Sigmoid colon (tissue), 7 donors: Measurements from ENCODE around the gene TMEM63B. TPM values are rescaled to one million over a fixed set of nuclear protein-coding genes. Genes with fewer than 3 reads are reported as not detected.

ENCODE experiments used
- DNase-seq: peaks from one replicate; pipeline ENCODE4 v3.0.0-alpha.2; 2019
- H3K27ac ChIP-seq, 4 donors: fragments of 200-600 bp; sonication (generic); one replicate each; pipeline ENCODE4 v1.5.1; 2016 to 2019; ENCODE audit warnings: mild to moderate bottlenecking in 1 of 4
- H3K27me3 ChIP-seq, 3 donors: fragments of 200-600 bp; sonication (generic); one replicate each; pipeline ENCODE4 v1.5.1; 2019; ENCODE audit warnings: mild to moderate bottlenecking in 1 of 3
- H3K36me3 ChIP-seq, 4 donors: fragments of 200-600 bp; sonication (generic); one replicate each; pipeline ENCODE4 v1.5.1; 2016 to 2019
- H3K4me1 ChIP-seq, 4 donors: fragments of 200-600 bp; sonication (generic); one replicate each; pipeline ENCODE4 v1.5.1; 2017 to 2019
- H3K4me3 ChIP-seq, 4 donors: fragments of 200-600 bp; sonication (generic); one replicate each; pipeline ENCODE4 v1.5.1; 2017 to 2019; ENCODE audit warnings: mild to moderate bottlenecking in 2 of 4, moderate library complexity in 1 of 4
- H3K9me3 ChIP-seq, 4 donors: fragments of 200-600 bp in 3 of 4; sonication (generic) in 3 of 4; one replicate each; pipeline versions ENCODE4 v1.5.1 to v1.6.1; 2013 to 2019
- EP300 ChIP-seq, 4 donors: sonication (generic); formaldehyde crosslinking; IDR thresholded peaks; one replicate each; pipeline ENCODE4 v1.6.1; 2017; ENCODE audit warnings: antibody characterized with exemption in 4 of 4
- POLR2A ChIP-seq, 2 donors: fragments of 450-650 bp; IDR thresholded peaks; one replicate each; pipeline ENCODE4 v1.6.1; 2016; ENCODE audit warnings: antibody characterized with exemption in 2 of 2, mild to moderate bottlenecking in 2 of 2, moderate library complexity in 2 of 2
- POLR2AphosphoS5 ChIP-seq, 4 donors: sonication (generic); formaldehyde crosslinking; IDR thresholded peaks; one replicate each; pipeline ENCODE4 v1.6.1; 2017; ENCODE audit warnings: antibody characterized with exemption in 4 of 4
- WGBS, 2 donors: extraction: QIAGEN DNeasy Blood & Tissue Kit; methylation state at CpG; one replicate each; pipeline ENCODE4 v1.1.7; 2013; 5-methylcytosine and 5-hydroxymethylcytosine counted together
- intact Hi-C: fragments of 100-400 bp; cut with DNase I; formaldehyde crosslinking; loops from one replicate; pipeline ENCODE4 v1.15.1; 2023
- polyA plus RNA-seq, 3 donors: library from polyadenylated mRNA; stranded (reverse); fragments of 200-250 nt; gene quantifications; one replicate each; pipeline ENCODE4 v1.2.3, GENCODE V29; 2013
- total RNA-seq, 4 donors: library from RNA; depleted of rRNA; stranded (reverse); fragments of >200 nt; gene quantifications; one replicate each; pipeline ENCODE4 v1.1.0, GENCODE V29; 2016
- TF ChIP-seq, protein P1 (sequence below), 4 experiments: fragments of 450-650 bp in 3 of 4; fragments of 200-600 bp in 1 of 4; IDR thresholded peaks; one replicate each; pipeline ENCODE4 v1.5.1; 2016 to 2019; ENCODE audit warnings: antibody characterized with exemption in 4 of 4, mild to moderate bottlenecking in 3 of 4, moderate library complexity in 2 of 4
- donor health status: healthy with polysubstance abuse.
- donor health status: Bipolar disorder and iron deficiency.
- donor health status: healthy.

The TMEM63B gene
- total and polyA plus RNA-seq, 7 donors, result 9.0 to 48.5 (median 14.6) TPM

DNA sequence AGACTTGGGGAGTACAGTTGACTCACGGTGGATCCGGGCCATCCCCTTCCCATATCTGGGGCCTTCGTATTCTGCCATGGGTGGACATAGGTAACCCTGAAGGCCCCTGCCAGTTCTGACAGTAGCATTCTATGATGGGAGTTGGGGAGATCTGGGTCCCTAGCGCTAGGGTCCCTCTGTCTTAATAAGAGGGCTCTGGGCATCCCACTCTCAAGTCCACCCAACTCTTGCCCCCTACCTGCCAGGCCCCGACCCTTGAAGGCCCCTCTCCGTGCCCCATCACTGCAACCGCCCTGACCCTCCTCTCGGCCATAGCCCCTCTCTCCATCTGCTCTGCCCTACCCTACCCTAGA lies 24.7 kb downstream of the TMEM63B start:
- no peaks in the 10 kb centered on the region for H3K27me3 ChIP-seq
- no peak overlapping the region for H3K4me3 ChIP-seq
- WGBS, 2 donors, result 54 to 55% methylated on average over 8 of the region's 8 CpGs
- no peak for TF ChIP-seq POLR2AphosphoS5 (IDR thresholded peaks at IDR 0.05)
- TF ChIP-seq, protein P1, sequence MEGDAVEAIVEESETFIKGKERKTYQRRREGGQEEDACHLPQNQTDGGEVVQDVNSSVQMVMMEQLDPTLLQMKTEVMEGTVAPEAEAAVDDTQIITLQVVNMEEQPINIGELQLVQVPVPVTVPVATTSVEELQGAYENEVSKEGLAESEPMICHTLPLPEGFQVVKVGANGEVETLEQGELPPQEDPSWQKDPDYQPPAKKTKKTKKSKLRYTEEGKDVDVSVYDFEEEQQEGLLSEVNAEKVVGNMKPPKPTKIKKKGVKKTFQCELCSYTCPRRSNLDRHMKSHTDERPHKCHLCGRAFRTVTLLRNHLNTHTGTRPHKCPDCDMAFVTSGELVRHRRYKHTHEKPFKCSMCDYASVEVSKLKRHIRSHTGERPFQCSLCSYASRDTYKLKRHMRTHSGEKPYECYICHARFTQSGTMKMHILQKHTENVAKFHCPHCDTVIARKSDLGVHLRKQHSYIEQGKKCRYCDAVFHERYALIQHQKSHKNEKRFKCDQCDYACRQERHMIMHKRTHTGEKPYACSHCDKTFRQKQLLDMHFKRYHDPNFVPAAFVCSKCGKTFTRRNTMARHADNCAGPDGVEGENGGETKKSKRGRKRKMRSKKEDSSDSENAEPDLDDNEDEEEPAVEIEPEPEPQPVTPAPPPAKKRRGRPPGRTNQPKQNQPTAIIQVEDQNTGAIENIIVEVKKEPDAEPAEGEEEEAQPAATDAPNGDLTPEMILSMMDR (IDR thresholded peaks at IDR 0.05), result peak in 1 of 4 experiments; percentile 30
- peaks cover 0 to 7% (median 2%) of the 10 kb centered on the region in 4 donors for H3K4me1 ChIP-seq
- DNase-seq, result no peak
- peaks cover 0 to 35% (median 21%) of the 10 kb centered on the region in 4 donors for H3K36me3 ChIP-seq
- no peaks in the 10 kb centered on the region for H3K9me3 ChIP-seq
- H3K27ac ChIP-seq, result no peak overlapping the region
- intact Hi-C loops, result loop anchor here (1.0 kb wide), 1 partner anchor 56 kb away; no protein-coding TSS in a partner anchor

DNA sequence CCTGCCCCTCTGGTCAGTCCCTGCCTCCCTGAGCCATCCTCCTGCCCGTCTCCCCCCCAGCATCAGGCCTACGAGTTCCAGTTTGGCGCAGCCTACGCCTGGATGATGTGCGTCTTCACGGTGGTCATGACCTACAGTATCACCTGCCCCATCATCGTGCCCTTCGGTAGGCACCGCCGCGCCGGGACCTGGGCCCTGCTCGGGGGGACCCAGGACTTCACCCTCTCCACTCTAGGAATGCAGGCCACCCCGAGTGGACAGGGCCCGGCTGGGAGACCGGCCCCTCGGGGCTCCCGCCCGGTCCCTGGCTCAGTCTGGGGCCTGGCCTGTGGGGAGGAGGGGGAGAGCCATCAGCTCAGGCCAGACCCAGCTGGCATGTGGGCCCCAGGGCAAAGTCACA lies 25.2 kb downstream of the TMEM63B start:
- intact Hi-C loops, result loop anchor here (1.0 kb wide), 1 partner anchor 56 kb away; no protein-coding TSS in a partner anchor
- H3K27me3 ChIP-seq, result no peaks in the 10 kb centered on the region
- H3K4me3 ChIP-seq, result no peak overlapping the region
- DNase-seq, result peak; percentile 57
- peaks cover 0 to 7% (median 2%) of the 10 kb centered on the region in 4 donors for H3K4me1 ChIP-seq
- peaks cover 0 to 30% (median 17%) of the 10 kb centered on the region in 4 donors for H3K36me3 ChIP-seq
- no peak overlapping the region for H3K27ac ChIP-seq
- no peaks in the 10 kb centered on the region for H3K9me3 ChIP-seq
- TF ChIP-seq POLR2A (IDR thresholded peaks at IDR 0.05) (no peak), POLR2AphosphoS5 (IDR thresholded peaks at IDR 0.05) (no peak)
- WGBS, 2 donors, result 94 to 95% methylated on average over 19 of the region's 19 CpGs

DNA sequence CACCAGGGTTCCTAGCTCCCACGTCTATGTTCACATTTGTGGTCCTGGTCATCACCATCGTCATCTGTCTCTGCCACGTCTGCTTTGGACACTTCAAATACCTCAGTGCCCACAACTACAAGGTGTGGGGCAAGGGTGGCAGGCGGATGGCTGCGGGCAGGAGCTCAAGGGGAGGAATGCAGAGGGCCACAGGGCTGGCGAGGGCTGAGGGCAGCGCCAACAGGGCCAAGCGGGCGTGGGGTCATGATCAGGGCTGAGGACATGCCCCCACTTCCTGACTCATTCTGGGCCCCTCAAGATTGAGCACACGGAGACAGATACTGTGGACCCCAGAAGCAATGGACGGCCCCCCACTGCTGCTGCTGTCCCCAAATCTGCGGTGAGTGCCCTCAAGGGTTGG lies 26.7 kb downstream of the TMEM63B start:
- Histone ChIP-seq H3K27me3 (no peaks in the 10 kb centered on the region), H3K36me3 (peaks cover 0 to 15% (median 6%) of the 10 kb centered on the region in 4 donors), H3K4me3 (no peak overlapping the region), H3K4me1 (peaks cover 0 to 7% (median 2%) of the 10 kb centered on the region in 4 donors), H3K9me3 (no peaks in the 10 kb centered on the region), H3K27ac (no peak overlapping the region)
- DNase-seq, result no peak
- intact Hi-C loops, result no loop called here
- no peak for TF ChIP-seq POLR2AphosphoS5 (IDR thresholded peaks at IDR 0.05)
- TF ChIP-seq POLR2A (IDR thresholded peaks at IDR 0.05), result no peak
- TF ChIP-seq, protein P1 (IDR thresholded peaks at IDR 0.05), result no peak
- no peak for TF ChIP-seq EP300 (IDR thresholded peaks at IDR 0.05)
- 91 to 95% methylated on average over 12 of the region's 12 CpGs for WGBS, 2 donors

DNA sequence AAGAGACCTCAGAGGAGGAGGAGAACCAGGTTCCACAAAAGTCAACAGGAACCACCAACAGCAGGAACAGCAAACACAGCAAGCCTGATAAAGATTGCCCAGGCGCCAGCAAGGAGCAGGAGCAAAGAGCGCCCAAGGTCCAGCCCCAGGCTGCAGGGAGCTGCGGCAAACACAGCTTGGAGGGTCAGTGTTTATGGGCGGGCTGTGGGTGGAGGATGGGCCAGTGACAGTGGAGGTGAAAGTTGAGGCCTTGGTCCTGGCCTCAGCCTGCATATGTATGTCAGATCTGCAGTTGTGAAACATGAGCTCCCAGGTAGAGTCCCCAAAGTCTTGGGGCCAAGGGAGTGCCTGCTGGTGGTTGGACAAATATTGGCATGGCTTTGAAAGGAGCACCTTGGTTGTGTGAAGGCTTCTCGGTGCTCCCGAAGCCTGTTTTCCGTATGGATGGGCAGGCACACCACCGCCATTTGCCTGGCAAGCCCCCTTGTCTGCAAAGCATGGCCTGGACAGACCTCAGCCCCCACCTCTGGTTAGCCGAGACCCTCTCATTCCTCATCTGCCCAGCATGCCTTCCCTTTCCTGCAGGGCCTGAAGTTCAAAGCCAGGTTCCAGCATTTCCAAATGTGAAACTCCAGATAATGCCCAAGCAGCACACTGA lies 29.3 kb downstream of the TMEM63B start:
- no peak overlapping the region for H3K4me3 ChIP-seq
- peaks cover 0 to 5% (median under 1%) of the 10 kb centered on the region in 4 donors for H3K4me1 ChIP-seq
- no peak overlapping the region for H3K27ac ChIP-seq
- no peaks in the 10 kb centered on the region for H3K9me3 ChIP-seq
- WGBS, 2 donors, result 39 to 71% methylated on average over 9 of the region's 9 CpGs
- no peaks in the 10 kb centered on the region for H3K27me3 ChIP-seq
- TF ChIP-seq EP300 (IDR thresholded peaks at IDR 0.05), result no peak
- TF ChIP-seq POLR2A (IDR thresholded peaks at IDR 0.05), result no peak
- TF ChIP-seq, protein P1 (IDR thresholded peaks at IDR 0.05), result no peak
- no peak for TF ChIP-seq POLR2AphosphoS5 (IDR thresholded peaks at IDR 0.05)
- peaks cover 0 to 7% (median 0%) of the 10 kb centered on the region in 4 donors for H3K36me3 ChIP-seq
- intact Hi-C loops, result no loop called here
- DNase-seq, result no peak

DNA sequence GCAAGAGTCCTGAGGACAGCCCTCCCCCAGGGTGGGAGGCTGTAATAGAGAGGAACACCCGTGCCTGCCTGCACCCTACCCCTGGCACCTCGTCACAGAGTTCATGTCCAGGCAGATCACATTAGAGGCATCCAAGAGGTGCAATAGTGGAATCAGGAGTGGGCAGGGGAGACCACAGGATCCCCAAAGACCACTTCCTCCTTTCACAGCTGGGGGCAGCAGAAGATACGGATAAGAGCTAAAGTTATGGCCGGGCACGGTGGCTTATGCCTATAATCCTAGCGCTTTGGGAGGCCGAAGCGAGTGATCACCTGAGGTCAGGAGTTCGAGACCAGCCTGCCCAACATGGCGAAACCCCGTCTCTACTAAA lies 29.8 kb downstream of the TMEM63B start:
- Histone ChIP-seq H3K4me1 (no peaks in the 10 kb centered on the region), H3K27ac (no peak overlapping the region), H3K9me3 (no peaks in the 10 kb centered on the region), H3K36me3 (peaks cover 0 to 7% (median 0%) of the 10 kb centered on the region in 4 donors), H3K27me3 (no peaks in the 10 kb centered on the region), H3K4me3 (no peak overlapping the region)
- no peak for TF ChIP-seq POLR2AphosphoS5 (IDR thresholded peaks at IDR 0.05)
- TF ChIP-seq POLR2A (IDR thresholded peaks at IDR 0.05), result no peak
- TF ChIP-seq, protein P1 (IDR thresholded peaks at IDR 0.05), result no peak
- no peak for TF ChIP-seq EP300 (IDR thresholded peaks at IDR 0.05)
- intact Hi-C loops, result no loop called here
- WGBS, 2 donors, result 87 to 90% methylated on average over 11 of the region's 11 CpGs
- no peak for DNase-seq
